Fibroblast of peridontal ligament (primary cell): ENCODE measurements around the gene ADAP1.

Experiments used
- DNase-seq: peaks from one replicate; pipeline ENCODE4 v3.0.0-alpha.2; 2010; ENCODE audit errors: extremely low read depth

The ADAP1 gene

GRCh38 chr7:895451-896052, 58.9 kb downstream of the ADAP1 start:
- DNase-seq, result no peak

GRCh38 chr7:894927-895450, 59.5 kb downstream of the ADAP1 start:
- DNase-seq, result no peak

- no peak for DNase-seq
These were observed 60.2 kb downstream of the ADAP1 start for GRCh38 chr7:894164-894867.

- DNase-seq, result no peak
These were observed 60.8 kb downstream of the ADAP1 start for GRCh38 chr7:893686-894085.

- DNase-seq, result no peak
These were observed 61.6 kb downstream of the ADAP1 start for GRCh38 chr7:892648-893593.

GRCh38 chr7:891805-892204, 62.7 kb downstream of the ADAP1 start:
- DNase-seq, result no peak

- DNase-seq, result no peak
These were observed 63.2 kb downstream of the ADAP1 start for GRCh38 chr7:891291-891690.

GRCh38 chr7:890868-891267, 63.6 kb downstream of the ADAP1 start:
- DNase-seq, result no peak

GRCh38 chr7:889391-889790, 65.1 kb downstream of the ADAP1 start:
- no peak for DNase-seq

GRCh38 chr7:889025-889390, 65.5 kb downstream of the ADAP1 start:
- no peak for DNase-seq

GRCh38 chr7:888081-889024, 66.1 kb downstream of the ADAP1 start:
- DNase-seq, result no peak

GRCh38 chr7:887488-887820, 67.0 kb downstream of the ADAP1 start:
- DNase-seq, result no peak

- no peak for DNase-seq
These were observed 67.6 kb downstream of the ADAP1 start for GRCh38 chr7:886626-887487.

GRCh38 chr7:885893-886625, 68.4 kb downstream of the ADAP1 start:
- no peak for DNase-seq

- DNase-seq, result no peak
These were observed 69.1 kb downstream of the ADAP1 start for GRCh38 chr7:885261-885892.

- DNase-seq, result no peak
These were observed 70.1 kb downstream of the ADAP1 start for GRCh38 chr7:884191-885003.

GRCh38 chr7:883055-884021, 71.1 kb downstream of the ADAP1 start:
- no peak for DNase-seq
